Iris pigment epithelial cell (primary cell): Measurements from ENCODE around the gene BASP1.

Experiments
- DNase-seq: peaks from one replicate; pipeline ENCODE4 v3.0.0-alpha.2; 2011; ENCODE audit warnings: low read depth

The BASP1 gene

GRCh38 chr5:17223367-17224185, 6.1 kb downstream of the BASP1 start:
- DNase-seq: no peak

DNA sequence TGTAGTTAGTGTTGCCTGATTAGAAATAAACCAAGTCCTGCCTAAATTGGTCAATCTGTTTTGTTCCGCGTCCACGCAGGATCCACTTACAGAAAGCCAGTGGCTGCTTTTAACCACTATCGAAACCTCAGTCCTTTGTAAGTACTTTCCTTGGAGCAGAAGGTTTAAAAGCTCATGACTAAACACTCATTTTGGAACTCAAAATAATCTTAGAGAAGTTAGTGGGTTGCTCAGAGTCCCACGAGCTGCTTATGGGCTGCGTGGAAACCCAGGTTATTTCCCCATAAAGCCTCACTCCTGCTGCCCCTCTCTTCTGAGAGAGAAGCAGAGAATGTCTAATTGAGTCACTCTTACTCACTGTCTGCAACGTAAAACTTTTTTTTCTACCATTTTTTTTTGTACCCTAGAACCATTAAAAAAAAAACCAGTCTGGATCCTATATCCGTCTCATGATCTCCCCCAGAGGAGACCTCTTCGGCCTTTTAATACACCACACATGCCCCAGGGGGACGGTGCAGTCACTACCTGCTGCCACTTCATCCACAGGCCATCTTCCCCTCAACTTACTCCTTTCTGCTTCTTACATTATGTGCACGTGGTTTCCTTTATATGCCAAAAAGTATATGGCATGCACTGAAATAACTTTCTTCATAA, 7.6 kb downstream of the BASP1 start:
- peak; percentile 85 for DNase-seq

GRCh38 chr5:17225520-17225919, 8.1 kb downstream of the BASP1 start:
- no peak for DNase-seq

- no peak for DNase-seq
Observed at GRCh38 chr5:17227868-17228267, 10.4 kb downstream of the BASP1 start.

DNA sequence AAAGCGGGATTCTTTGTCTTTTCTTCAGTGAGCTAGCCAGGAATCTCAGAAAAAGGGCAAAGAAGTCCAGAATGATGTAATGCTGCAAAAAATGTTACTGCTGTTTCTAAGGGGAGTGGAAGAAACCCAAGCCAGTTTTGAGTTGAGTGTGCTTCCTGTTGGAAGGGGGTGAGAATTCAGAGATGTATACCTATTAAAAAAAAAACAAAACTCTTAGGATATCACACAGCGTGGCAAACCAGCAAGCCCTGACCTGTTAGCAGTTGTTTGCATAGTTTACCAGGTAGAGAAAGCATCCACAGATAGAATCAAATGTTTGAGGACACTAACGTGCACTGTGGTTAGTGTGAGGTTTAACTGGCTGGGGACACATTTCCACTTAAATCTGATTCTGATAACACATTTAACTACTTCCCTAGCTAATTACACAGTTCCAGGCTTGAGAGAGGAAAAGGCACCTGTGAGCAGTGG, 11.4 kb downstream of the BASP1 start:
- peak; percentile 79 for DNase-seq

DNA sequence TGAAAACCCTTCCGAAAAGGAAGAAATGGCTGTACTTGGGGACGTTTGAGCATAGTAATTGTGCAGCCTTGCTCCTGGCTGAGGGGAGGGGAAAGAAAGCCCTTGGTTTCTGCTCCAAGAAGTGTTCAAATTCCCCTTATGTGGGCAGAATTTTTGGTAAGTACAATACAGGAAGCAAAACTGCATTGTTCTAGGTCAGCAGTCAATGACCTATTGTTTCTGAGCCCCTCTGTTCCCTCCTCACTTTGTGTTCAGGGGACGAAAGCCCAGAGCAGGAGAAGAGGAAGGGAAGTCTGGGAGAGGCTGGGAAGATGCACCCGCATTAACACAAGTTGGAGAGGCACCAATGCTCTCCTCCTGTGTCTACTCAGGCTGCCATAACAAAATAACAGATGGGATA, 11.9 kb downstream of the BASP1 start:
- no peak for DNase-seq

GRCh38 chr5:17230191-17230590, 12.8 kb downstream of the BASP1 start:
- DNase-seq: no peak

- no peak for DNase-seq
Observed at GRCh38 chr5:17230808-17231525, 13.5 kb downstream of the BASP1 start.

DNA sequence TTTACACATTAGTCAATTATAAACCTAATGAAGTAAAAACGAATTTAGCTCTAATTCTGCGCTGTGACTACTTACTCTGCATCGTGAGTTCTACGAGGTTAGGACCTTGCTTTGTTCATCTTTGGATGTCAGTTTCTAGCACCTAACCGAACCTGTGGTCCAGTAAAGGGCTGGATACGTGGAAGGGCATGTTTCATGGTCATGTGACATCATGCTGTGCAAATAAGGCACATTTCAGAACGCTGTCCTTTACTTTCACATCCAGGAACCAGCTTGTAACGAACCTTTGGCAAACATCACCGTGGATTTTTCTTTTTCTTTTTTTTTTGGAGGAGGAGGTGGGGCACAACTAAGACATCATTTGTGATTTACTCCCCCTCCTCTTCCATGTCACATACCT, 15.0 kb downstream of the BASP1 start:
- no peak for DNase-seq

GRCh38 chr5:17233488-17233887, 16.1 kb downstream of the BASP1 start:
- no peak for DNase-seq

GRCh38 chr5:17234374-17234773, 16.9 kb downstream of the BASP1 start:
- no peak for DNase-seq

DNA sequence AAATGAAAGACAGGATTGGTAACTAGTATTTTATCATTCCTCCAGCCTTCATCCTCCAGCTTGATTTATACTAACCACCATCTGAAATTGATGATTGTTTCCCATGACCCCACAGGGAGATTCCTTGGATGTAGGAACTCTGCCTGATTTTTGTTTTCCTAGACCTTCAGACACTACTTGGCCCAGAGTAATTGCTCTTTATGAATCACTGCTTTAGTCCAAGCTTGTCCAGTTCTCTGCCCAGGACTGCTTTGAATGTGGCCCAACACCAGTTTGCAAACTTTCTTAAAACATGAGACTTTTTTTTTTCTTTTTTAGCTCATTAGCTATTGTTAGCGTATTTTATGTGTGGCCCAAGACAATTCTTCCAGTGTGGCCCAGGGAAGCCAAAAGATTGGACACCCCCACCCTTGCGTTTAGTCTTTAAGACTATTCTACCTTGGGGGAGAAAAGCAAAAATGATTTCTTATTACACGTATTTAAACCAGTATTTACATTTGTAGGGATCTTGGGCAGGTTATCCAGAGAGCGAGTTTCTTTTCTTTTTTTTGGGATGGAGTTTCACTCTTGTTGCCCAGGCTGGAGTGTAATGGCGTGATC, 18.4 kb downstream of the BASP1 start:
- peak; percentile 65 for DNase-seq

DNA sequence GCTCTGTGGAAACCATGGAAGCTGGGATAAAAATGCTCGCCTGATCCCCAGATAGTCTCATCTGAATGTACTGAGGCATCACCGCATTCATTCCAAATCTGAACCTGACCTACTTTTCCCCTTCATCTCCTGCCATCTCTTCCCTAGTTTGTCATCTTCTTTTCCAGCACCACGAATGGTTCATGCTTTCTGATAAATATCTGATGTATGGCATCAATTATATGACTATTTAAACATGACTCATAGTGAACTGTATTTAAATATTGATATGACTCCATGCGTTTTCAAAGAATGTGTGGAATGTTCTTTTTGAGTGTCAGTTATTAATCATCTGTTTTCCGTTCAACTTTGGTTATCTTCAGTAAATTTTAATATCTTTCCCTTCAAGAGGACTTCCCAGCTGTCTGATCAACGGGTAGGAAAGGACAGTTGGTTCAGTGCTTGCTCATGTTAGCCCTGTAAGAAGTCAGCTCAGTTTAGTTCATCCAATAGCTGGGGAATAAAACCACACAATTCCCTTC, 21.1 kb downstream of the BASP1 start:
- peak; percentile 83 for DNase-seq

DNA sequence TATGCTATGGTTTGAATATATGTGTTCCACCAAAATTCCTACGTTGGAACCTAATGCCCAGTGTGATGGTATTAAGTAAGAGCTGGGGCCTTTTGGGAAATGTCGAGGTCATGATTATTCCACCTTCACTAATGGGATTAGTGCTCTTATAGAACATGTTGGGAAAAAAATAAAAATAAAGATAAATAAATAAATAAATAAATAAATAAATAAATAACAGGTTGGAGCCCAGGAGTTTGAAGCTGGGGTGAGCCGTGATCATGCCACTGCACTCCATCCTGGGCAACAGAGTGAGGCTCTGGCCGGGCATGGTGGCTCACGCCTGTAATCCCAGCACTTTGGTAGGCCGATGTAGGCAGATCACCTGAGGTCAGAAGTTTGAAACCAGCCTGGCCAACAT, 22.5 kb downstream of the BASP1 start:
- no peak for DNase-seq

GRCh38 chr5:17240487-17240886, 23.1 kb downstream of the BASP1 start:
- DNase-seq: no peak

DNA sequence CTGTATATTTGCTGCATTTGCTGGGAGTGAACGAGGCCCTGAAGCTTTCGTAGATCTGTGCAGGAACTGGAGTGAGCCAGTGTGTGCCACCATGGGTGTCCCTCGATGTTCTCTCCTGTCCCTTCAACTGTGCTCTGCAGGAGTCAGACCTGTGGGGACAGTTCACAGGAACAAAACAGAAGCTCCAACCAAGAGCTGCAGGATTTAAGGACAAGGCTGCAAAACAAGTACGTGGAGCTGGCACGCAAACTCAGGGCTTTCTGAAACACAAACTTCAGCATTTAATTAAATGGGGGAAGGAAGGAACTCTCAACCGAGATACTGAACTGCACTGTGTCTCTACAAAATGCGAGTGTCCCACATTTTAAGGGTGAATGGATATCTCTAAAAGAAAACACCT, 24.2 kb downstream of the BASP1 start:
- no peak for DNase-seq

DNA sequence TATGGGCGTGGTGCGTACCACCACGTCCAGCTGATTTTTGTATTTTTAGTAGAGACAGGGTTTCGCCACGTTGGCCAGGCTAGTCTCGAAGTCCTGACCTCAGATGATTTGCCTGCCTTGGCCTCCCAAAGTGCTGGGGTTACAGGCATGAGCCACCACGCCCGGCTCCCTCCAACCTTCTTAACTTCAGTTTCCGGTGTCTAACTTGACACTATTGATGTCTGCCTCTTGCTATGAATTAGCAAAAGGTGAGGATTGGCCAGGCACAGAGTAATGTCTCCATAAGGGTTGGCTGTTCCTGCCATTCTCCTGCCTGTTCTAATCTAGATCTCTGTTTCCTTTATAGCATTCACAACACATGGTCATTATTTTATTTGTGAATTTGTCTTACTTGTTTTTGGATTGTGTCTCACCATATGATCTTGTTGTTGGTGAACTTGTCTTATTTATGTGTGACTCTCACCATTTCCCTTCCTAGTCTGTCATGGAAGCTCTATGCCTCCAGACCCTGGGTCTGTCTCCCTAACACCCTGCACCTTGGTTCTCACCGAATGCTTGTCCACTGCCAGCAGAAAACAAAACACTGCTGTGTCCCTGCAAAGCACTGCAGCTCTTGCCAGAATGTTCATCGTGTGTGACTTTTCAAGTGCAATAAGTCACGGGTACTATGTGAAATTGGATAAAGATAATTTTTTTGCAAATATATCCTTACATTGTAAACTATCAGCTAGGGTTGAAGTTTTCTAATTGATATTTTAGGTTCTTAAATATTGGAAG, 26.0 kb downstream of the BASP1 start:
- no peak for DNase-seq

GRCh38 chr5:17249029-17249634, 31.7 kb downstream of the BASP1 start:
- DNase-seq: peak; percentile 99

GRCh38 chr5:17249841-17250240, 32.4 kb downstream of the BASP1 start:
- peak; percentile 72 for DNase-seq

DNA sequence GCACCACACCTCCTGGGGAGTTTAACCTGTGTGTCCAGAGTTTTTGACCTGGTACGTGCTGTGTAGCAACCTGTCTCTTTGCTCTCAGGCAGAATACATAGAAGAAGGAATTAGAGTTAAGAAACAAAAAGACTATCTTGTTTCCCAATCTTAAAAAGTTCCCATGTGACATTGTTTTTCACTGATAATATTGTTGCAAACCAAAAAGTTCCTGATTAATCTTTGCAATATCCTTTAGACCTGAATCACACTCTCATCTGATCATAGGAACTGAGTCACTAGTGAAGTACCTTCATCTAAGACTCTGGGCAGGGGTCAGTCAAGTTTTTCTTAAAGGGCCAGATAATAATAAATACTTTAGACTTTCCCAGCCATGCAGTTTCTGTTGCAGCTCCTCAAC, 35.1 kb downstream of the BASP1 start:
- peak; percentile 58 for DNase-seq

DNA sequence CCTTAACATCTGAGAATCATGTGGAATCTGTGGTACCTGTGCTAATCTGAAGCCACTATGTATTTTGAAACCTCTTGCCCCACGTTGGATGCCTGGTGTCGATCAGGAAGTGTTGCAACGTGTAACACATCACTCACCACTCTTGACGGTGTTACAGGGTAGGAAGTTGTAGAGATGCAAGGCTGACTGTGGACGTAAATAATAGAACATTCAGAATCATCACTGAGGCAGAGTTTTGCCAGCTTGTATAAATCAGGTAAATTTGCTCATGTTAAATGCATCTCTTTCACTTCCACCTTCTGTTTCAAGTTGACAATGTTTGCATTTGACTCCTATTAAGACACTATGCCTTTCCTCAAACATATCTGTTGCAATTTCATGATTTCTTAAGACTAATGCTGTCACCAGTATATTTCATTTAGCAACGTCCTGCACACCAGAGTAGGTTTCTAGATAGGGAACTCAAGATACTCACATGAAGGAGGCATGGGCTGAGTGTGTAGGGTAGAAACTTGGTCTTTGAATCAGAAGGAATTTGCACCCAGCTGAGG, 38.1 kb downstream of the BASP1 start:
- DNase-seq: peak; percentile 82
